ENCODE results near the gene NFKBIE.

The NFKBIE gene

DNA sequence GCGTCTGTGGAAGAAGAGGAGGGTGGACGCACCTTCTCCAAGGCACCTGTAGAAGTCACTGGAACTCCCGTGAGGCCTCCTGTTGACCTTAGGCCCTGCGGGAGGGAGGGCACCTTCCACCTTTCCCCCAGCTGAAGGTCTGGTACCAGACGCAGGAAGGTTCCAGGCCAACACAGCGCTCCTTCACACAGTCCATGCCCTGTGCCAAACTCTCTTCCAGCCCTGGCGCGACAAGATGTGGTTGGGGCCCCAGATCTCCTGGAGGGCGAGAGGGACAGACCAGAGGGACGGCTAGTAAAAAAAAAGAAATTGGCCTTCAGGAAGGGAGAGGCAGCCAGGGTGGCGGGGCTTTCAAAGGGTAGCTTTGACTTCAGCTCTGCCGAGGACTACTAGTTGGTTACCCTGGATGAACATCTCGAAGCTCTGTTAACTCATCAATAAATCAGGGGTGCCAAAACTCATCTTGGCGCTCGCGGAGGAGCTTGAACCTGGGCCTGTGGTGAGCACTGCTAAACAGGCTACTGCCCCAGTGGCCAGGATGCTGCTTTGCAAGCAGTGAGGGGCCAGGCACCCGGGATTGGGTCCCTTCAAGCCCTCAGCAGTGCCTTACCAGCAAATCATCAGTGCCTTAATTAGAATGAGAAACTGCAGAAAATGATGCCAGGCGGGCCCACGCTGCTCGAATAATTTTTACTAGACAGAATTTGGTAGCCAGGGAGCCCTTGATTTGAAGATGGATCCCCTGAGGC, 32.9 kb upstream of the NFKBIE start:
- DNase-seq (ENCODE audit: low read depth in 2 of 2, low spot score in 1 of 2): no peak

DNA sequence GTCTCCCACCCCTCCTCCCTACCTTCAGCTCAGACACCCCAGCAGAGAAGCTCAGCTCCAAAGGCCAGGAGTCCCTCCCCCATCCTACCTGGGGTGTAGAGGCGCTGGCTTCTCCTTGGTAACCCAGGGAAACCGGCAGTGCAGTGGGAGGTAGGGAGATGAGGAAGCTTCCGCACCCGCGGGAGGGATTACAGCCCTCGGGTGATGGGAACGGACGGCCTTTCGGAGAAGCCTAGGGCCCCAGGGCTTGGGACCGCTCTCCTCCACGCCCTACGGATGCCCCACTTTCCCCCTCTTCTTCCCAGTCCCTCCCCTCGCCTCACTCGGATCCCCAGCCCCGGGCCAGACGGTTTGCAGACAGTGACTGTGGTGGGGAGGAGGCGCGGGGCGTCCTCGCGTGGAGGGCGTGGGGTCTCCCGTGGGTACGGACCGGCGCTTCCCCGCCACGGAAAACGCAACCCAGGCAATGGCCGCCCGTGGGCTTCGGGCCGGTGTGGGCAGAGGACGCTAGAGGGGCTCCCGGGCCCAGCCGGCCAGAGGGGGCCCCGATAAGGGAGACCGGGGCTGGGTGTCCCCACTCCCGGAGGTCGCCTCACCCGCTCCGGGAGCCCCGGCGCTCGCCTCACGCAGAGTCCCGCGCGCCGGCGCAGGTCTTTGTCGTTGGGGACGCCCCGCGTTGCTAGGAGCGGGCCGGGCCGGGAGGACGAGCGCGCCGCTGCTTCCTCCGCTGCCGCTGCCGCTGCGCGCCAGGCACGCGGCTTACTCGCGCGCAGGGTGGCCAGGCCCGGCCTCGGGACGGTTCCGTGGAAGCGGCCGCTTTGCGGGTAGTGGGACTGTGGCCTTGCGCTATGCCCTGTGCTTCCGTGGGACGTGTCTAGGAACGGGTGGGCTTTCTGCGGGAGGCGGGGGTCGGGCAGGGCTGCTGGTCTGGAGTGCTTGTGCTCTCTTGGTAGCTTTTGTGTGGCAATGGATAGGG, 32.0 kb upstream of the NFKBIE start:
- DNase-seq (ENCODE audit: low read depth in 2 of 2, low spot score in 1 of 2): no peak

DNA sequence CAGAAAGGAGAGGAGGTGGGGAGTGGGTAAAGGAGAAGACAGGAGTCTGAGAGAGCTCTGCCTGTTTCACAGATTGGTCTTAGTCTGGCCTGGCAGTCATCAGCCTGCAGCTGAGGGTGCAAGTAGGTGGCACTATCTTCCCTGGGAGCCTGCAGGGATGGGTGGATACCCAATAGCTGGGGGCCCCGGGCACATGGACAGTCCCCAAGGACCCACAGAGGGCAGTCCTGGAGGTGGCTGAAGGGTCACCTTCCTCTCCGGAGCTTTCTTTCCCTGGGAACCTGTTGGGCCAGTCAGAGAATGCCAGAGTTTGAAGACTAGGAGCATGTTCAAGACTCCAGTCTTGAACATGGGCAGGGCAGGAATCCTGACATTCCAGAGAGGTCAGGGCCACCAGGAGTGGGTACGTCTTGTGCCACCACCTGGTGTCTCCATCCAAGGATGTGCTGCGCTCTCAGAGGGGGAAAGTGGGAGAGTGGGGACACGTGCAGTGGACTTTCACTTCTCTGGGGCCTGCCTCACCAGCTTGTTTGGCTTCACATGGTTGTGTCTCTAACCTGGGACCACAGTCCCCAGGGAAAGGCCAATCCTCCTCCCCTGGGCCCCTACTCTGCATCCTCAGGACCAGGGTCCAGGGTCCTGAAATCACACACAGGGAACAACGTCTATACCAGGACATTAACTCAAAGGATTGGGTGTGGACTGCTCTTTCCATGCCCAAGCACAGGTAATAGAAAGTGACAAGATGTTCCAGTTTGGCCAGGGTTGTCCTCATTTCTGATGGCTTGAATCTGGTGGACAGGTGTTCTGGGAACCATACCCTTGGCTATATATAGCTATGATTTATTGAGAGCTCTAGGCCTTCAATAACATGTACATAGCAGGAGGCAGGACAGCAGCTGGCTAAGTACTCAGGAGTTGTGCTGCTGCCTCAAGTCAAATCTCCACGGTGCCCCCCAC, 29.8 kb upstream of the NFKBIE start:
- DNase-seq (ENCODE audit: low read depth in 2 of 2, low spot score in 1 of 2): no peak

DNA sequence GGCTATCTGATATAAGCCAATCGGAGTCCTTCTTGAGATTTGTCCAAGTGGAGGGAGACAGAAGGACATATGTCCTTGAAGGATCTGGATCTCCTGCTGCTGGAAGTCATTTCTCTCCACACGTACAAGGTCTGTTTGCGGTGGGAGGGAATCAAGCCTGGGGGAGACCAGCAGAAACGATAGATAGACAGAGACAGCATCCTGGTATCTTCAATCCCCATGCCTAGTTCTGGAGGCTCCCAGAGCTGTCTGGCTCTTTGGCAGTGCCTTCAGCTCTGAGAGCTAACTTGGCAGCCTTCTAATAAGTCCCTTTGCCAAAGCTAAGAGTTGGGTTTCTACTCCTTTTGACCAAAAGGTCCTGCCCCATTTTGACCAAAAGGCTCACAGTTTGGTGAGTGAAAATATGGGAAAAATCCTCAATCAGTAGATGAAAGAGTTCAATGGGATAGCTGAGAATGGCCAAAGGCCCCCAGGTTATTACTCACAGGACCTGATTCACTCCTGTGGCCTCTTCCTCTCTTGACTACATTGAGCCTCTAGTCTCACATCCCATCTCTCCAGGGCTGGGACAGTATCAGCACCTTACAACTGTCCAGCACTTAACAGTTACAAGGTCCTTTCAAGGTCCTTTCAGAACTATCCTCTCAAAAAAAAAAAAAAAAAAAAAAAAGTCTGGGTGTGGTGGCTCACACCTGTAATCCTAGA, 27.5 kb upstream of the NFKBIE start:
- DNase-seq (ENCODE audit: low read depth in 2 of 2, low spot score in 1 of 2): no peak

DNA sequence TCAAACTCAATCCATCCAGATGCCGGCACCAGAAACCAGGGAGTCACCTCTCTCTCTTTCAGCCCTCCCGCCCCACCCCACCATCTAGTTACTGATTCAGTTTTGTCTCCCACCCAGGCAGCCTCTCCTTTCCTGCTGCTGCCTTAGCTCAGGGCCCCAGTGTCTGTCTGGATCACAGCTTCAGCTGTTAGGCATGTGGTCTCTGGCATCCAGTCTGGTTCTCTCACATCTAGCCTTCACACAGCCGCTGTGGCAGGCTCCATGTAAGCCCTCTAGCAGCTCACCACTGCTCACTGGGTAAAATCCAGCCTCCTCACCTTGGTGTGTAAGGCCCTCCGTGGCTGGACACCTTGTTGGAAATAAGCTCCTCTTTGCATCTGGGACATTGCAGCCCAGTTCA, 26.5 kb upstream of the NFKBIE start:
- DNase-seq (ENCODE audit: low read depth in 2 of 2, low spot score in 1 of 2): no peak

DNA sequence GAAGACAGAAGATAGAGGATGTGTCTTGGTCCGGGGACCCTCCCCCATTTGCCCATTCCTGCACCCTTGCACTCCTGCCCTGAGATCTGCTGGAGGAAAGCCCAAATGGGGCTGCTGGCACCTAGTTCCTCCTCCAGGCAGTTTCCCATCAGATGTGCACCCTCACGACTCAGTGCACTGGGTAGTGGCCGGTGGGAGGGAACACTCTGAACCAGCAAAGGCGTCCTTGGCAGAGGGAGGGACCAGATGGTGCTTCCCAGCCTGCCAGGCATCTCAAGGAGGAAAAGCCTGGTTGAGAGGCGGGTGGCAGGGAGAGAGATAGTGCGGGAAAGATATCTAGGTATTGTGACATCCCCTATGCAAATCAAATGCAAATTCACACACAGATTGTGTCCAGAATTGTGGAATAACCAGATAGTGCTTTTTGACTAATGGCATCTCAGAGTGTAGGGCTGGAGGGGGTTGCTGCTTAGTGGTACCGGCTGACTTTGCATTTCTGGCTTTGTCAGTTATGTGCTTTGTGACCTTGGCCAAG, 24.4 kb upstream of the NFKBIE start:
- no peak for DNase-seq (ENCODE audit: low read depth in 2 of 2, low spot score in 1 of 2)

DNA sequence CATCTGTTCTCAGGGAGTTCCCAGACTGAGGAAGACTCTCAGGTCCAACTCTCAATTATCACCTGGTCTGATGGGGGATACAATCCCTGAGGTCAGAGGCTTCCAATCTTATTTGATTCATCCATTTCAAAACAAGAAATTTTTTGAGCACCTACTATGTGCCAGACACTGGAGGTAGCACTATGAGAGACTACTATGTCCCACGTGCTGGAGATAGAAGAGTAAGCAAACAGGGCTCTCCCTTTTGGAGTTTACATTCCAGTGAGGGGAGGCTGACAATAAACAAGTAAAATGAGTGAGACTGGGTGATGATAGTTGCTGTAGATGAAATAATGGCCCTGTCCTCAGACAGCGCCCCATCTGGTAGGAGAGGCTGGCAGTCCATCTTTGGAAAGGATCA, 21.4 kb upstream of the NFKBIE start:
- no peak for DNase-seq (ENCODE audit: low read depth in 2 of 2, low spot score in 1 of 2)

DNA sequence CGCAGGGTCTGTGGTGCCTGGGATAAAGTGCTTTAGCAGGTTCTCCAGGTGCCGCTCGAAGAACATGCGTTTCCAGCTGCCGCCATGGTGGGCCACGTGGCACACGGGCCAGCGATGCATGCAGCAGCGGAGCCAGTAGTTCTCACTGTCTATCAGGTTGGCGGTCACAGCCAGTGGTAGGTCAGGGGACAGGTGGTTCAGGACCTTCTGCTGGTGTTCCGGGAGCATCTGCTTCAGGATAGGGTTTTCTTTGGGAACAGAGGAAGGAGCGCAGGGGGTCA, 20.9 kb upstream of the NFKBIE start:
- DNase-seq (ENCODE audit: low read depth in 2 of 2, low spot score in 1 of 2): no peak

DNA sequence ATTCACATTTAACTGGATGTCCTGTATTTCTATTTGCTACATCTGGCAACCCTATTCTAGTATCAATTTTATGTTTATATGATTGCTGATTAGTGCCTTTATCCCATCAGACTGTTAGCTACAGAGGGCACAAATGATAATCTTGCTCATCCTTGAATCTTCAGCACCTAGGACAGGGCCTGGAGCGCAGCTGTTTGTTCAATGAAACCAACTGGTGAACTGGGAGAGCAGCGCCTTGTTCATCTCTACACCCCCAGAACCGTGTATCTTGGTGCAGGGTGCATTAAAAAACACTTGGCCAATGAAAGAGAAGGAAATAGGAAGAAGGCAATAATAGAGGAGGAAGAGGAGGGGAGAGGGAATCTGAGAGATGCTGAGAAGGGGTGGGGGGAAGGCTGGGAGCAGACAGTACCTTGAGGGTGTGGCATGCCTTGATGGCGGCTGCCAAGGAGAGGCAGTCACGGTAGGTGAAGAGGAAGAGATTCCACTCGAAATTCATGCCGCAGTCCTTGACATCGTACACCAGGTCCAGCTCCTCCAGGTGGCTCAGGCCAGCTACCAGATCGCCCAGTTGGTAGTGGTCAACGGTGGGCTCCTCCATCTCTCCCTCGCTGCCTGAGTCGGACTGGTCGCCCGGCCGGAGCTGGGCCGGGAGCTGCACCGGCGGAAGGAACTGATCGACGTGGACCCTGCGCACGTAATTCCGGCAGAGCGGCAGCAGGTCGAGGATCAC, 20.4 kb upstream of the NFKBIE start:
- no peak for DNase-seq (ENCODE audit: low read depth in 2 of 2, low spot score in 1 of 2)

DNA sequence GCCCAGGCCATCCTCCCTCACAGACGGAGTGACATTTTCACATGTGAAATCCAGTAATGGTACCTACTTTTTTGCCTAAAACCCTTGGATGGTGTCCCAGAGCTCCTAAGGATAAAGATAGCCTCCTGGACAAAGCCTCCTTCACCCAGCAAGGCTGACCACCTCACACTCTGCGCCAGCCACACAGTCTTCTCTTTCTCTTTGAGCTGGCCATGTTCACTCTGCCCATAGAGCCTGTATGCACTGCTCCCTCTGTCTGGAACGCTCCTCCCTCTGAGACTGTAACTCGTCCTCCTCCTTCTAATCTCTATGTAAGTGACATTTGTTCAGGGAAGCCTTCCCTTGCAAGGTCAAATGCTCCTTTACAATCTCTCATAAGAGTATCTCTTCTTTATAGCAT, 19.5 kb upstream of the NFKBIE start:
- DNase-seq (ENCODE audit: low read depth in 2 of 2, low spot score in 1 of 2): no peak

DNA sequence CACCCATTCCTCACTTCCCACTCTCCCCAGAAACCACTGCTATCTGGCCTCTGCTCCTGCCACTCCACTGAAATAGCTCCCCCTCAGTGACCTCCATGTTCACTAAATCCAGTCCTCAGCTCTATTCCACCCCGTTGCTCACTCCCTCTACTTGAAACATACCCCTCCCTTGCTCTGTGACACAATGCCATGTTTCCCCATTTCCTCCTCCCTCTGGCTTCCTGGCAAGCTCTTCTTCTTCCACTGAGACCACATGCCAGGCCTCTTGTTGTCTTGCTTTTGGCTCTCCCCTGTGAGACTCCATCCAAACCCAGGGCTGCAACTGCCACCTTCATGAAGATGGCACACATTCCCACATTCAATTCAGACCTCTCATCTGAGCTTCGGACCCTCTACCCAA, 18.8 kb upstream of the NFKBIE start:
- DNase-seq (ENCODE audit: low read depth in 2 of 2, low spot score in 1 of 2): no peak

DNA sequence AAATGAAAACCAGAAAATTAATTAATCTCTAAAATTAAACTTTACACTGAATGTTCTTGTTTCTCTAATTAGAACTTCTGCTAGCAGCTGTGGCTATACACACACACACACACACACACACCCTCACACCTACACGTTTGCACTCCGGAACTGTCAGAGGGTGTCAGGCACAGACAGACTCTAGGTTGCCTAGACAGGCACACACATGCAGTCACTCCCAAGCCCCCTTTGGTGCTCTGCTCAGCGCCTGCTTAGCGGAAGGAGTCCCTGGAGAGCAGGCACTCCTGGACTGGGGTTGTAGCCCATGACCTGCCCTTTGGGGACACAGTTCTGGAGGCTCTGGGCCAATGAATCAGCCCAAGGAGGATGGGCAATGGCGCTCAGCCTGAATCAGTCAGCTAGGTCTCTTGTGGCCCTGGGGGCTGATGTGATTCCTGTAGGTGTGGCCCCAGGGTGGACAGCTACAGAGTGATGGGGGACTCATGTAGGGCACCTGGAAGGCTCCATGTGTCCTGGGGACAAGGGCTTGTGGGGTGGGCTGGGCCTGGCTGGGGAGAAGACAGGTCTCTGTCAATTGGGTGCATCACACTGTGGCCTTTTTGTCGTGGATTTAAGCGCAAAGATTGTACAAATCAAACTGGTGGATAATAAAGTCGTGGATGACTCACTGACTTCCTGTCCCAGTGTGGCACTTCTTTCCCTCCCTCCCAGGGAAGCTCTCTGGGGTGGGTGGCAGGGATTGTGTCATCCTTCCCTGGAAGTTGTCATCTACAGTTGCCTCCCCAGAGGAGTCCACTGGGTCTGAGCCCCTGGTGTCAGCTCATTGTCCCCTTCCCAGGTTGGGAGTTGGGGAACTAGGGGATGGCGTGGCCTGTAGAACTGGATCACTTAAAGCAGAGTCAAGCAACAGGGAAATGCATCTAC, 13.7 kb upstream of the NFKBIE start:
- DNase-seq (ENCODE audit: low read depth in 2 of 2, low spot score in 1 of 2): no peak

DNA sequence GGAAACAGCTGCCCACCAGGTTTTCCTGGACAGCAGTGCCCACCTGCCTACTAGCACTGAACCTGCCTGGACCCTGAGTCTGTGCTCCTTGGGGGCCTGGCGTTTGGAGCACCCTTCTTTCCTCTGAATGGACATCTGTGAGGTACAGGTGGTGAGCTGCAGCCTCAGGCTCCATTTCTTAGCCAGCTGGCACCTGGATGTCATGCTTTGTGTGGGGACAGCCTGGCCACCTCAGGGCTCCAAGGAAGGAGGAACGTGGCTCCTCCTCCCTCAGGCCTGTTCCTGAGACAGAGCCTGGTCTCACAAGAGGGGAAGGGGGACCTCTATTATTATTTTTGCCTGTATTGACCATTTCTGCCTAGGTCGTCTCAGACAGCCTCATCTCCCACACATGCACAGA, 13.0 kb upstream of the NFKBIE start:
- no peak for DNase-seq (ENCODE audit: low read depth in 2 of 2, low spot score in 1 of 2)

DNA sequence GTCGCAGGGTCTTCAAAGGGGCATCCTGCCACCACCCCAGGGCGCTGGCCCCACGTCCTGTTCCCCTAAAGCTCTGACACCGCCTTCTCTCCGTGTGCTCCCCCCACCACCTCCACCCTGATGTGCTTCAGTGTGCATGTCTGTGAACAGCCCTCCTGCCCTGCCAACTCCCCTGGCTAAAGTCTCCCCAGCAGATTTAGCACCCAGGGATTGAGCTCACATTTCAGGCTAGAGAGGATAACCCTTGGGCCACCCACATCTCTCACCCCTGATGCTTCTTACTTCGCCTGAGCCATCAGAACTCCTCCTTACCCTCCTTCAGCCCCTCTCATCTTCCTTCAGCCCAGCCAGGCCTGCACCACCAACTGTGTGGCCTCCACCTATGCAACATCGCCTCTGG, 12.4 kb upstream of the NFKBIE start:
- no peak for DNase-seq (ENCODE audit: low read depth in 2 of 2, low spot score in 1 of 2)

DNA sequence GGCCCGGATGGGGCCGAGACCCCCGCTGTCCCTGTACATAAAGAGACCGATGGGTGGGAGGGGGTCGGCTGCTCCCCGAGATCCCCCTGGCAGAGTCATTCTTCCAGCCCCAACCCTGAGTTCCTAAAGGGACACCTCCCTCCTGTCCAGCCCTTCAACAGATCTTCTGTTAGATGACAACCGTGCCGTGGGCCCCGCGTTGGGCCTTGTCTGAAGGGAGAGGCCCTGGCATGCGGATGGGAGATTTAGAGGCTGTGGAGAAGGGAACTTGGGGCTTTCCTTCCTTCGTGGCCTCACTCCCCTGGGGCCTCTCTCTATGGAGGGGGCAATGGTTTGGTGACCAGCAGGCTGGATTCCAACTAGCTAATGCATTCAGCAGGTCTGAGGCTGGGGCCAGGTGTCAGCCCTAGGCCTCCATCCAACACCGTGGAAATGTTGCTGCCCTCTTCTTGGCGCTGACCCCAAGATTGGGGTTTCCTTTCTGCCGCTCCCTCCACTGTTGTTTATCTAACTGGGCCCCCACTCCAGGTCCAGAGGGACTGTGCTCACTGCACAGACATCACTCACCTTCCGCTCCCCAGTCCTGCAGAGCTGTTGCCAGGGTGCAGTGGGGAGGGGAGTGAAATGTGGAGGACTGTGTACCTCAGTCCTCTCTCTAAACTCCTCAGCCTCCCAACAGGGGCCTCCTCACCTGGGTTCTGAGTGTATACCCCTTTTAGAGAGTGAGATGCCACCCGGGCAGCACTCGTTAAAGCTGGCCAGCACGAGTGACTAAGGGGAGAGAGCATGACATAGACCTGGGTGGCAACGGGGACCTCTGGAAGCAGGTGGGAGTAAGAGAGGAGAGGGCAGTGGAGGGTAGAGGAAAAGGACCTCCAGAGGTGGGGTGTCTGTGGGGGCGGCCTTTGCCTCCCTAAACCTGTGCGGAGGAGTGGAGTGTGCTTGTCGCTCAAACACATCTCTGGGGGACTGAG, 11.6 kb upstream of the NFKBIE start:
- no peak for DNase-seq (ENCODE audit: low read depth in 2 of 2, low spot score in 1 of 2)

DNA sequence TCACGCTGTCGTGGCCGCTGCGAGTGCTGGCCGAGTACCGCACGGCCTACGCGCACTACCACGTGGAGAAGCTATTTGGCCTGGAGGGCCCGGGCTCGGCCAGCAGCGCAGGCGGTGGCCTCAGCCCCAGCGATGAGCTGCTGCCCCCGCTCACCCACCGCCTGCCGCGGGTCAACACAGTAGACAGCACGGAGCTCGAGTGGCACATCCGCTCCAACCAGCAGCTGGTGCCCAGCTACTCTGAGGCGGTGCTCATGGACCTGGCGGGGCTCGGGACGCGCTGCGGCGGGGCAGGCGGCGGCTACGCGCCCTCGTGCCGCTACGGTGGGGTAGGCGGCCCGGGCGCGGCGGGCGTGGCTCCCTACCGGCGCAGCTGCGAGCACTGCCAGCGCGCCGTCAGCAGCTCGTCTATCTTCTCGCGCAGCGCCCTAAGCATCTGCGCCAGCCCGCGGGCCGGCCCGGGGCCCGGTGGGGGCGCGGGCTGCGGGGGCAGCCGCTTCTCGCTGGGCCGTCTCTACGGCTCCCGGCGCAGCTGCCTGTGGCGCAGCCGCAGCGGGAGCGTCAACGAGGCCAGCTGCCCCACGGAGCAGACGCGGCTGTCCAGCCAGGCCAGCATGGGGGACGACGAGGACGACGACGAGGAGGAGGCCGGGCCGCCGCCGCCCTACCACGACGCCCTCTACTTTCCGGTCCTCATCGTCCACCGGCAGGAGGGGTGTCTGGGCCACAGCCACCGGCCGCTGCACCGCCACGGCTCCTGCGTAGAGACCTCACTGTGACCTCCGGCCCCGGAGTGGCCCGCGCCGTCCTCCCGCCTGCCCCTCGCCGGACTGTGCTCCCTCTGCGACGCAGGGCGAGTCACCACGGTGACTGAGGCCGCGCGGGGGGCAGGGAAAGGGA, 10.6 kb upstream of the NFKBIE start:
- DNase-seq (ENCODE audit: low read depth in 2 of 2, low spot score in 1 of 2): no peak

DNA sequence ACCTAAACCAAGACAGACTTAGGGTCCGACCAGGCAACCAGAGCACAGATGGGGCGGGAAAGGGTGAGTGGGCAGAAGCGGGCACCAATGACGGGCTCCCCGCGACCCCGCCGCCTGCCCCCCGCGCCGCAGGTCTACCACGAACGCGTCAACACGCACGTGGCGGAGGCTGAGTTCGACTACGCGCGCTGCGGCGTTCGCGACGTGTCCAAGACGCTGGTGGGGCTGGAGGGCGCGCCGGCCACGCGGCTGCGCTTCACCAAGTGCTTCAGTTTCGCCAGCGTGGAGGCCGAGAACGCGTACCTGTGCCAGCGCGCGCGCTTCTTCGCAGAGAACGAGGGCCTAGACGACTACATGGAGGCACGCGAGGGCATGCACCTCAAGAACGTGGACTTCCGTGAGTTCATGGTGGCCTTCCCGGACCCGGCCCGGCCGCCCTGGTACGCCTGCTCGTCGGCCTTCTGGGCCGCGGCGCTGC, 10.0 kb upstream of the NFKBIE start:
- DNase-seq (ENCODE audit: low read depth in 2 of 2, low spot score in 1 of 2): no peak
